NCI-H2227 (cell line): ENCODE results near the gene MYO1E.
"Not testable (repeated sequence)": the region's sequence is repeated elsewhere in the genome, so short reads cannot be mapped to it uniquely, and the experiment has no call there.

Experiments
- DNase-seq: peaks from one replicate; lab custom pipeline; 2025; ENCODE audit not compliant: unreplicated experiment; lab: John Stamatoyannopoulos, UW

Gene MYO1E

GRCh38 chr15:59150185-59150584 is 222.5 kb downstream of the MYO1E start:
- DNase-seq, result no peak

GRCh38 chr15:59148153-59148833 is 224.4 kb downstream of the MYO1E start:
- no peak for DNase-seq

- no peak for DNase-seq
Observed at GRCh38 chr15:59147666-59148065, 225.0 kb downstream of the MYO1E start.

GRCh38 chr15:59144594-59144993 is 228.1 kb downstream of the MYO1E start:
- DNase-seq, result not testable (repeated sequence)

- DNase-seq, result no peak
Observed at GRCh38 chr15:59143281-59143680, 229.4 kb downstream of the MYO1E start.

- no peak for DNase-seq
Observed at GRCh38 chr15:59140422-59141226, 232.0 kb downstream of the MYO1E start.

- DNase-seq, result peak; percentile 2
Observed at GRCh38 chr15:59138243-59138642, 234.4 kb downstream of the MYO1E start.

- DNase-seq, result no peak
Observed at GRCh38 chr15:59137566-59137965, 235.1 kb downstream of the MYO1E start.

GRCh38 chr15:59133929-59134427 is 238.7 kb downstream of the MYO1E start:
- no peak for DNase-seq

- no peak for DNase-seq
Observed at GRCh38 chr15:59131969-59132562, 240.6 kb downstream of the MYO1E start.

- no peak for DNase-seq
Observed at GRCh38 chr15:59131456-59131855, 241.2 kb downstream of the MYO1E start.

- DNase-seq, result not testable (repeated sequence)
Observed at GRCh38 chr15:59127255-59127654, 245.4 kb downstream of the MYO1E start.

GRCh38 chr15:59125683-59126082 is 247.0 kb downstream of the MYO1E start:
- not testable (repeated sequence) for DNase-seq

- DNase-seq, result no peak
Observed at GRCh38 chr15:59124261-59124660, 248.4 kb downstream of the MYO1E start.

- no peak for DNase-seq
Observed at GRCh38 chr15:59120937-59121336, 251.7 kb downstream of the MYO1E start.

- no peak for DNase-seq
Observed at GRCh38 chr15:59119625-59120024, 253.0 kb downstream of the MYO1E start.

GRCh38 chr15:59116771-59117170 is 255.9 kb downstream of the MYO1E start:
- no peak for DNase-seq

GRCh38 chr15:59116141-59116540 is 256.5 kb downstream of the MYO1E start:
- DNase-seq, result no peak

- no peak for DNase-seq
Observed at GRCh38 chr15:59115047-59115446, 257.6 kb downstream of the MYO1E start.

GRCh38 chr15:59111251-59111650 is 261.4 kb downstream of the MYO1E start:
- DNase-seq, result no peak

GRCh38 chr15:59105854-59106253 is 266.8 kb downstream of the MYO1E start:
- DNase-seq, result no peak
